Astrocyte (in vitro differentiated cells and primary cell): Measurements from ENCODE around the gene NGFR. TPM values are rescaled to one million over a fixed set of nuclear protein-coding genes. Genes with fewer than 3 reads are reported as not detected.

Experiments used
- DNase-seq: peaks from one replicate; pipeline ENCODE4 v3.0.0-alpha.2; 2010; ENCODE audit warnings: low read depth
- FAIRE-seq: peaks from 2 replicates; lab custom pipeline; 2011; peaks lifted over from hg19 to GRCh38; lab: Jason Lieb, UNC
- H2AFZ ChIP-seq: 2 replicates; pipeline ENCODE4 v1.6.0; 2012; ENCODE audit warnings: low read depth, low read length, inconsistent platforms
- H3K27ac ChIP-seq: 2 replicates; pipeline ENCODE4 v1.5.1; 2011; ENCODE audit warnings: low read depth, low read length, inconsistent platforms
- H3K27me3 ChIP-seq: 2 replicates; pipeline ENCODE4 v1.6.0; 2011; ENCODE audit warnings: low read length, inconsistent platforms; ENCODE audit not compliant: insufficient read depth
- H3K36me3 ChIP-seq: 2 replicates; pipeline ENCODE4 v1.5.1; 2011; ENCODE audit warnings: low read length, inconsistent platforms; ENCODE audit not compliant: insufficient read depth
- H3K4me1 ChIP-seq: 2 replicates; pipeline ENCODE4 v1.5.1; 2011; ENCODE audit warnings: low read length, inconsistent platforms; ENCODE audit not compliant: insufficient read depth
- H3K4me2 ChIP-seq: 2 replicates; pipeline ENCODE4 v1.6.0; 2012; ENCODE audit warnings: low read length, inconsistent platforms
- H3K4me3 ChIP-seq: 2 replicates; pipeline ENCODE4 v1.5.1; 2011; ENCODE audit warnings: low read depth, mild to moderate bottlenecking, low read length, inconsistent platforms; ENCODE audit not compliant: insufficient read depth
- H3K79me2 ChIP-seq: 2 replicates; pipeline ENCODE4 v1.6.0; 2012; ENCODE audit warnings: mild to moderate bottlenecking, low read length, inconsistent platforms; ENCODE audit not compliant: insufficient read depth
- H3K9ac ChIP-seq: 2 replicates; pipeline ENCODE4 v1.6.0; 2012; ENCODE audit warnings: mild to moderate bottlenecking, low read length, inconsistent platforms
- H3K9me3 ChIP-seq: 2 replicates; pipeline ENCODE4 v1.5.1; 2012; ENCODE audit warnings: low read depth, mild to moderate bottlenecking, low read length, inconsistent platforms; ENCODE audit not compliant: insufficient read depth
- H4K20me1 ChIP-seq: 2 replicates; pipeline ENCODE4 v1.6.0; 2012; ENCODE audit warnings: low read length, inconsistent platforms; ENCODE audit not compliant: insufficient read depth
- H3K27ac Mint-ChIP-seq: one replicate; pipeline ENCODE4 v1.8.0; 2021; ENCODE audit warnings: mild to moderate bottlenecking, mixed read lengths; ENCODE audit not compliant: unreplicated experiment
- H3K27me3 Mint-ChIP-seq: one replicate; pipeline ENCODE4 v1.8.0; 2021; ENCODE audit warnings: low read depth, mixed read lengths; ENCODE audit not compliant: unreplicated experiment
- H3K36me3 Mint-ChIP-seq: one replicate; pipeline ENCODE4 v1.8.0; 2021; ENCODE audit warnings: low read depth, mixed read lengths; ENCODE audit not compliant: unreplicated experiment
- H3K4me1 Mint-ChIP-seq: one replicate; pipeline ENCODE4 v1.8.0; 2021; ENCODE audit warnings: low read depth, mixed read lengths; ENCODE audit not compliant: unreplicated experiment
- H3K4me3 Mint-ChIP-seq: one replicate; pipeline ENCODE4 v1.8.0; 2021; ENCODE audit warnings: mild to moderate bottlenecking, moderate library complexity, mixed read lengths; ENCODE audit not compliant: unreplicated experiment
- H3K9me3 Mint-ChIP-seq: one replicate; pipeline ENCODE4 v1.8.0; 2021; ENCODE audit warnings: mild to moderate bottlenecking, mixed read lengths; ENCODE audit not compliant: unreplicated experiment
- EZH2 ChIP-seq: IDR thresholded peaks from 2 replicates; pipeline ENCODE4 v1.6.1; 2012; ENCODE audit warnings: mild to moderate bottlenecking, low read length, inconsistent platforms; ENCODE audit not compliant: insufficient read depth
- total RNA-seq: library from RNA; stranded (reverse); gene quantifications from 2 replicates; pipeline ENCODE4 v1.2.1, GENCODE V29; 2021
- TF ChIP-seq, protein P1 (sequence below): IDR thresholded peaks from 2 replicates; pipeline ENCODE4 v1.5.1; 2011; ENCODE audit warnings: low read depth, mild to moderate bottlenecking, inconsistent platforms, low read length, moderate library complexity; ENCODE audit not compliant: insufficient read depth

Gene NGFR
- total RNA-seq, 1 donor from 2014 or later, result 0.64 TPM

DNA sequence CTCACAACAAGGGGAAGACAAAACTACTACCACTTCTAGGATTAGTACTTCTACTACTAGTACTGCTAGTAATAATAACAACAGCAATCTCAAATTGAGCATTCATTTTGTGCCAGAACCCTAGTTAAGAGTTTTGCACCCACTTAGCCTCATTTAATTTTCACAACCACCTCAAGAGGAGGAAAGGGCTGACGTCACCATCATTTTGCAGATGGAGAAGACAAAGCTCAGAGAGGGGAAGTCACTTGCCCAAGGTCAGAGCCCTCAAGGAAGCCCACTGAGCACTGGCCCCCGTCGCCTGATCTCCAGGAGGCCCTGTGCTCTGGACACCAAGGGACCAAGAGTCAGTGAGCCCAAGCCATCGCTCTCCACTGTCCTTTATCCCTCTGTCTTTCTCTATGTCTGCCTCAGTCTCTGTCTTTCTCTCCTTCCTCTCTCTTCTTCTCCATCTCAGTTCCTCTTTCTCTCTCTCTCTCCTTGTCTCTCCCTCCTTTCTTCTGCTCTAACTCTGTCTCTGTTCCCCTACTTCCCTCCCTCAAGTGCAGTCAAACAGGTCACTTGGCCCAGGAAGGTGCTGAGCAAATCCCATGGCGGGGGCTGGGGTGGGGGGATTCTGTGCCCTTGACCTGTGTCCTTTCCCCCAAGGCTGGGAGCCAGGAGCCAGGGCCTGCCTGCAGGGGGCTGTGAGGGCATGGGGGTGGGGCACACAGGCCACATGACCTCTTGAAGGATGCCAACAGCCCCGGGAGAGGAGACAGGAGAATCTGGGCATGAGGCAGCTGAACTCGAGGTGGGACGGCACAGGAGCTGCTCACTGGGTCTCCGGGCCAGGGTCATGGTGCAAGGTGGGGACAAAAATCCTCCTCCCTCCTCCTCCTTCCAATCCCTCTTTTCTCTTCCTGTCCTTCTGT lies 11.2 kb upstream of the NGFR start:
- Mint-ChIP-seq H3K4me3 (no peak overlapping the region), H3K27me3 (peaks cover 84% of the 10 kb centered on the region), H3K27ac (no peak overlapping the region), H3K9me3 (no peaks in the 10 kb centered on the region), H3K4me1 (peaks cover 2% of the 10 kb centered on the region), H3K36me3 (no peaks in the 10 kb centered on the region)
- Histone ChIP-seq H3K36me3 (no peaks in the 10 kb centered on the region), H2AFZ (no peak overlapping the region), H3K4me3 (no peak overlapping the region), H3K9ac (no peak overlapping the region), H3K27ac (no peak overlapping the region), H4K20me1 (no peaks in the 10 kb centered on the region), H3K79me2 (no peaks in the 10 kb centered on the region), H3K27me3 (peaks cover 64% of the 10 kb centered on the region), H3K4me2 (no peak overlapping the region), H3K4me1 (no peaks in the 10 kb centered on the region), H3K9me3 (no peaks in the 10 kb centered on the region)
- no peak for TF ChIP-seq EZH2
- TF ChIP-seq, protein P1, sequence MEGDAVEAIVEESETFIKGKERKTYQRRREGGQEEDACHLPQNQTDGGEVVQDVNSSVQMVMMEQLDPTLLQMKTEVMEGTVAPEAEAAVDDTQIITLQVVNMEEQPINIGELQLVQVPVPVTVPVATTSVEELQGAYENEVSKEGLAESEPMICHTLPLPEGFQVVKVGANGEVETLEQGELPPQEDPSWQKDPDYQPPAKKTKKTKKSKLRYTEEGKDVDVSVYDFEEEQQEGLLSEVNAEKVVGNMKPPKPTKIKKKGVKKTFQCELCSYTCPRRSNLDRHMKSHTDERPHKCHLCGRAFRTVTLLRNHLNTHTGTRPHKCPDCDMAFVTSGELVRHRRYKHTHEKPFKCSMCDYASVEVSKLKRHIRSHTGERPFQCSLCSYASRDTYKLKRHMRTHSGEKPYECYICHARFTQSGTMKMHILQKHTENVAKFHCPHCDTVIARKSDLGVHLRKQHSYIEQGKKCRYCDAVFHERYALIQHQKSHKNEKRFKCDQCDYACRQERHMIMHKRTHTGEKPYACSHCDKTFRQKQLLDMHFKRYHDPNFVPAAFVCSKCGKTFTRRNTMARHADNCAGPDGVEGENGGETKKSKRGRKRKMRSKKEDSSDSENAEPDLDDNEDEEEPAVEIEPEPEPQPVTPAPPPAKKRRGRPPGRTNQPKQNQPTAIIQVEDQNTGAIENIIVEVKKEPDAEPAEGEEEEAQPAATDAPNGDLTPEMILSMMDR, result no peak
- FAIRE-seq (no peak), DNase-seq (no peak)

- TF ChIP-seq EZH2, result no peak
- TF ChIP-seq, protein P1, result no peak
- Histone ChIP-seq H2AFZ (no peak overlapping the region), H3K79me2 (no peaks in the 10 kb centered on the region), H3K4me2 (no peak overlapping the region), H4K20me1 (no peaks in the 10 kb centered on the region), H3K4me1 (no peaks in the 10 kb centered on the region), H3K27ac (no peak overlapping the region), H3K9me3 (no peaks in the 10 kb centered on the region), H3K27me3 (peaks cover 58% of the 10 kb centered on the region), H3K36me3 (no peaks in the 10 kb centered on the region), H3K9ac (no peak overlapping the region), H3K4me3 (no peak overlapping the region)
- H3K36me3 Mint-ChIP-seq, result no peaks in the 10 kb centered on the region
- peaks cover 1% of the 10 kb centered on the region for H3K9me3 Mint-ChIP-seq
- no peak for DNase-seq
- no peak overlapping the region for H3K4me3 Mint-ChIP-seq
- no peak for FAIRE-seq
- H3K27me3 Mint-ChIP-seq, result peaks cover 84% of the 10 kb centered on the region
- H3K4me1 Mint-ChIP-seq, result peaks cover 2% of the 10 kb centered on the region
- no peak overlapping the region for H3K27ac Mint-ChIP-seq
These were observed 10.5 kb upstream of the NGFR start for GRCh38 chr17:49484588-49484987.

- Histone ChIP-seq H3K27ac (no peak overlapping the region), H4K20me1 (no peaks in the 10 kb centered on the region), H3K9me3 (no peaks in the 10 kb centered on the region), H3K4me1 (no peaks in the 10 kb centered on the region), H3K36me3 (no peaks in the 10 kb centered on the region), H3K4me2 (no peak overlapping the region), H3K4me3 (no peak overlapping the region), H3K27me3 (peaks cover 46% of the 10 kb centered on the region), H3K79me2 (no peaks in the 10 kb centered on the region), H2AFZ (no peak overlapping the region), H3K9ac (no peak overlapping the region)
- H3K4me3 Mint-ChIP-seq, result no peak overlapping the region
- DNase-seq (no peak), FAIRE-seq (no peak)
- peaks cover 3% of the 10 kb centered on the region for H3K9me3 Mint-ChIP-seq
- H3K36me3 Mint-ChIP-seq, result no peaks in the 10 kb centered on the region
- H3K4me1 Mint-ChIP-seq, result peaks cover 2% of the 10 kb centered on the region
- peaks cover 83% of the 10 kb centered on the region for H3K27me3 Mint-ChIP-seq
- no peak overlapping the region for H3K27ac Mint-ChIP-seq
- TF ChIP-seq, protein P1, result no peak
- TF ChIP-seq EZH2, result no peak
These were observed 9.0 kb upstream of the NGFR start for GRCh38 chr17:49486012-49486641.
